CD4-positive, alpha-beta T cell treated with Interferon alpha-2 for 1 hour (primary cell): ENCODE data around the gene KAZALD1.

Experiments
- DNase-seq, 2 donors: peaks; one replicate each; pipeline ENCODE4 v3.0.0-alpha.2; 2020 to 2022

KAZALD1 gene

GRCh38 chr10:101099901-101100300, 38.1 kb downstream of the KAZALD1 start:
- DNase-seq, result no peak

GRCh38 chr10:101101372-101101881, 39.6 kb downstream of the KAZALD1 start:
- DNase-seq, result no peak

GRCh38 chr10:101103430-101103829, 41.6 kb downstream of the KAZALD1 start:
- DNase-seq, result no peak

GRCh38 chr10:101106351-101106750, 44.6 kb downstream of the KAZALD1 start:
- DNase-seq, result no peak

GRCh38 chr10:101107771-101108170, 46.0 kb downstream of the KAZALD1 start:
- DNase-seq, result no peak

- DNase-seq, result no peak
These were observed 49.2 kb downstream of the KAZALD1 start for GRCh38 chr10:101110856-101111523.

GRCh38 chr10:101111547-101111946, 49.8 kb downstream of the KAZALD1 start:
- DNase-seq, result no peak

GRCh38 chr10:101112799-101113594, 51.2 kb downstream of the KAZALD1 start:
- DNase-seq, result no peak

GRCh38 chr10:101113890-101114403, 52.2 kb downstream of the KAZALD1 start:
- no peak for DNase-seq

GRCh38 chr10:101114646-101115045, 52.9 kb downstream of the KAZALD1 start:
- no peak for DNase-seq
